ENCODE measurements around the gene BPIFB4.

BPIFB4 gene

DNA sequence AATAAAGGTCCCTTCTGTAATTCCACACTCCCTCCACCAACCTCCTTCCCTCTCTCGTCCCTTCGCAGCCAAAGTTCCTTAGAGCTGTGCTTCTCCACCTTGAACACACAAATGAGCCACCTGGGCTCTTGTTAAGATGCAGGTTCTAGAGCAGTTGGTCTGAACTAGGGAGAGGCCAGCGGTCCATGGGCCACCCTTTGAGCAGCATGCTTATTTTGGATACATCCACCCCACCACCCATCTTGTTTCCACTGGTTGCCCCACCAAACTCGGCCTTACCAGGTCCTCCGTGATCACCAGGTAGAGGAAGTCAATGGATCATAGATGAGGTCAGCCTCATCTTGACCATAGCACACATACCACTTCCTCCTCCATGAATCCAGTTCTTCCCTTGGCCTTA is 81.2 kb downstream of the BPIFB4 start:
- DNase-seq: no peak

All from nucleus accumbens (tissue), 56 donors.